ENCODE results near the gene CCDC88C.

The CCDC88C gene

DNA sequence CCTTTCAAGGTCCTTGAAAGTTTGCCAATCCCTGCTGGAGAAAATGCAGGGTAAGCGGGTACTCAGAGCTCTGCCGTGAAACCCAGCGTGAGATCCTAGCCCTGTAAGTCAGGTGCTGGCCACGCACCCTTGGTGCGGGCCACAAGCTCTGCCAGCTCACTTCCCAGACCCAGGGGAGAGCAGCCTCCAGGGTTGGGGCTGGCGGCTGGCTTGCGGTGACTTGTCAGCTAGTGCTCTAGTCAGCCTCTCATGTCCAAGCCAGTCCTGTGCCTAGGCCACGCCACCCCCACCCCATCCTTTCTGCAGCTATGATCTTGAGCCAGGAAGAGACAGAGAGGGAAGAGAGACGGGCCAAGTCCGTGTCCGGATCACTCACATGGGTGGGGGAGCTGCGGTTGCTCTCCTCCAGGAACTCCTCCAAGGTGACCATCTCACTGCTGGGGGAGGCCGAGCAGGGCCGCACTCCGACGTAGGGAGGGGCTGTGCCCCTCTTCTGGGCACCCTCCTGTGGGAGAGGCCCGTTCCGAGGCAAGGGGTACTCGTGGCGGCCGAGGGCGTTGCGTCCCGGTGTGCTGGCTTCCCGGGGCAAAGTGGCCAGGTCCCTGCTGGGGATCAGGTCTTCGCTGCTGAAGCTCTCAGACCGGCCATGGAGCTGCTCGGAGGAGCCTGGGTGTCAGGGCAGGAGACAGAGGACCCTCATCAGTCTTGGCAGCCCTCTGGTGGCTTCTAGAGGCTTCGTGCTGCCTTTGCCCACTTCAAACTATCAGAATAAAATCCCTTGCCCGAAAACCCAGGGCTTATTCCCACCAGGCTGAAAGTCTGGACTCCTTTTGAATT, 139.9 kb downstream of the CCDC88C start:
- peaks cover 96% of the 10 kb centered on the region for H3K36me3 ChIP-seq (ENCODE audit: insufficient read depth, low read length)

DNA sequence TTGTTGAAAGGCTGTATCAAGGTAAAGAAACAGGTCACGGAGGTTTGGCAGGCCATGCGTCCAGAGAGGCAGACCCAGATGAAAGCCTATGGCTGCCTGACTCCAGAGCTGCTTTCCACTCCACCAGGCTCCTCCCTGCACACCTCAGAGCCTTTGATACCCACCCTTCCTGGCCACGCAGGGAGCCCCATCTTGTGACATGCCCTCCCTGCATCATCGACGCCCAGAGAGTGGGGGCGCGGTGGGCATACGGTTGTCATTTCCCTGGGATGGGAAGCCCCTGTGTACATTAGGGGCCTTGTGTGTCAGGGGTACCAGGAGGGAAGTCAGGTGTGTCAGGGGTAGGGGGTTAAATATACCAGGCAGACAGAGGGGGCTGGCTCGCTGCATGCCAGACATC, 142.8 kb downstream of the CCDC88C start:
- no peak overlapping the region for H3K27ac ChIP-seq (ENCODE audit: low read depth, low read length, poor library complexity, severe bottlenecking)
- peaks cover 6% of the 10 kb centered on the region for H3K4me1 ChIP-seq (ENCODE audit: insufficient read depth, low read length, severe bottlenecking)
- H3K9me3 ChIP-seq (ENCODE audit: low read length), result no peaks in the 10 kb centered on the region
- no peak overlapping the region for H3K9ac ChIP-seq (ENCODE audit: low read length)
- no peak overlapping the region for H2AFZ ChIP-seq (ENCODE audit: low read length)
- peaks cover 91% of the 10 kb centered on the region for H3K36me3 ChIP-seq (ENCODE audit: insufficient read depth, low read length)
- no peaks in the 10 kb centered on the region for H3K9me2 ChIP-seq (ENCODE audit: low read depth, low read length)
- H3F3A ChIP-seq (ENCODE audit: insufficient read depth, low read length), result no peaks in the 10 kb centered on the region
- H4K20me1 ChIP-seq (ENCODE audit: insufficient read depth, low read length), result no peaks in the 10 kb centered on the region
- no peaks in the 10 kb centered on the region for H3K27me3 ChIP-seq (ENCODE audit: insufficient read depth, low read length)
- no peak for TF ChIP-seq EZH2 (IDR thresholded peaks at IDR 0.05; ENCODE audit: borderline replicate concordance, low read length)
- no peak for TF ChIP-seq CTCF (IDR thresholded peaks at IDR 0.05; ENCODE audit: low read length)
- no peaks in the 10 kb centered on the region for H3K79me2 ChIP-seq (ENCODE audit: insufficient read depth, low read length)
- H3K4me3 ChIP-seq (ENCODE audit: low read depth, low read length, poor library complexity, severe bottlenecking), result no peak overlapping the region
- no peak overlapping the region for H3K4me2 ChIP-seq (ENCODE audit: low read length)

More for the DNA sequence above, 139.9 kb downstream of the CCDC88C start:
- Histone ChIP-seq H3K9me3 (ENCODE audit: low read length) (no peaks in the 10 kb centered on the region), H3K27me3 (ENCODE audit: insufficient read depth, low read length) (no peaks in the 10 kb centered on the region), H3K9me2 (ENCODE audit: low read depth, low read length) (no peaks in the 10 kb centered on the region), H2AFZ (ENCODE audit: low read length) (no peak overlapping the region), H3K4me2 (ENCODE audit: low read length) (no peak overlapping the region), H3K9ac (ENCODE audit: low read length) (no peak overlapping the region), H4K20me1 (ENCODE audit: insufficient read depth, low read length) (no peaks in the 10 kb centered on the region), H3K79me2 (ENCODE audit: insufficient read depth, low read length) (no peaks in the 10 kb centered on the region), H3K4me3 (ENCODE audit: low read depth, low read length, poor library complexity, severe bottlenecking) (no peak overlapping the region), H3F3A (ENCODE audit: insufficient read depth, low read length) (no peaks in the 10 kb centered on the region), H3K4me1 (ENCODE audit: insufficient read depth, low read length, severe bottlenecking) (peaks cover 36% of the 10 kb centered on the region), H3K27ac (ENCODE audit: low read depth, low read length, poor library complexity, severe bottlenecking) (no peak overlapping the region)
- TF ChIP-seq CTCF (IDR thresholded peaks at IDR 0.05; ENCODE audit: low read length) (no peak), EZH2 (IDR thresholded peaks at IDR 0.05; ENCODE audit: borderline replicate concordance, low read length) (no peak)

DNA sequence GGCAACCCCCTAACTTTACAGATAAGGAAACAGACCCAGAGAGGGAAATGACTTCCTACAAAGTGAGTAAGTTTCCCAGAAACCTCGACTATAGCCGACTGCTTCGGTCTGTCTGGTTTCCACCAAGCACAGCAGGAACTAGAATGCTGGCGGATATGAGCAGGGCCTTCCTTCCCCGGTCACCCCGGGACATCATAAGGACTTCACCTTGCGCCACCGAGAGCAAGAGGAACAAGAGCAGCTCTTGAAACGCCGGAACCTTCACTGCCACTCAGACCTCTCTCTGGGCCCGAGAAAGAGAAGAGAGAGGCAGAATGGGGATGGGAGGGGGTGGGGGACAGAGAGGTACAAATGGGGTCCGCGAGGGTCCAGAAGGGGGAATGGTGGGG, 143.7 kb downstream of the CCDC88C start:
- Histone ChIP-seq H3K9me3 (ENCODE audit: low read length) (no peaks in the 10 kb centered on the region), H3K36me3 (ENCODE audit: insufficient read depth, low read length) (peaks cover 90% of the 10 kb centered on the region), H3K27me3 (ENCODE audit: insufficient read depth, low read length) (no peaks in the 10 kb centered on the region), H3K9me2 (ENCODE audit: low read depth, low read length) (no peaks in the 10 kb centered on the region), H3K27ac (ENCODE audit: low read depth, low read length, poor library complexity, severe bottlenecking) (no peak overlapping the region), H3K4me1 (ENCODE audit: insufficient read depth, low read length, severe bottlenecking) (no peaks in the 10 kb centered on the region), H3K4me2 (ENCODE audit: low read length) (no peak overlapping the region), H3K79me2 (ENCODE audit: insufficient read depth, low read length) (no peaks in the 10 kb centered on the region), H2AFZ (ENCODE audit: low read length) (no peak overlapping the region), H4K20me1 (ENCODE audit: insufficient read depth, low read length) (no peaks in the 10 kb centered on the region), H3K9ac (ENCODE audit: low read length) (no peak overlapping the region), H3F3A (ENCODE audit: insufficient read depth, low read length) (no peaks in the 10 kb centered on the region), H3K4me3 (ENCODE audit: low read depth, low read length, poor library complexity, severe bottlenecking) (no peak overlapping the region)
- TF ChIP-seq EZH2 (IDR thresholded peaks at IDR 0.05; ENCODE audit: borderline replicate concordance, low read length) (no peak), CTCF (IDR thresholded peaks at IDR 0.05; ENCODE audit: low read length) (no peak)
